IMR-90 (cell line): ENCODE data around the gene RAB11FIP4. TPM values are rescaled to one million over a fixed set of nuclear protein-coding genes. Genes with fewer than 3 reads are reported as not detected.

ENCODE experiments used
- ATAC-seq: fragments of 200-7000 bp; cut with Tn5 transposase; 2 replicates; pipeline ENCODE4 v1.9.1; 2020; ENCODE audit warnings: low read depth, mild to moderate bottlenecking, moderate library complexity
- BruUV-seq: library from RNA; stranded (reverse); fragments of 400-500 nt; replicated peaks from 2 replicates; lab custom pipeline; 2021; lab: Mats Ljungman, UMichigan
- CTCF ChIA-PET: fragments of 300-600 bp; formaldehyde crosslinking; extraction: SDS; loops from one replicate; lab custom pipeline; 2021; ENCODE audit warnings: antibody characterized with exemption; lab: Yijun Ruan, JAX
- POLR2A ChIA-PET: fragments of 300-600 bp; sonication (Branson Sonifier 250); formaldehyde crosslinking; loops from one replicate; lab custom pipeline; 2022; ENCODE audit warnings: antibody characterized with exemption; ENCODE audit not compliant: unreplicated experiment; lab: Charles Lee
- DNase-seq: peaks from one replicate; pipeline ENCODE4 v3.0.0; 2013
- H2AFZ ChIP-seq: replicated peaks from 2 replicates; pipeline ENCODE3; 2013; ENCODE audit warnings: low read length, mild to moderate bottlenecking; ENCODE audit not compliant: poor library complexity
- H2AK5ac ChIP-seq: 2 replicates; pipeline ENCODE4 v1.6.1; 2013; ENCODE audit warnings: low read depth, low read length, inconsistent platforms
- H2AK9ac ChIP-seq: replicated peaks from 2 replicates; pipeline ENCODE3; 2013; ENCODE audit warnings: mild to moderate bottlenecking, low read depth, low read length, moderate library complexity; ENCODE audit not compliant: poor library complexity
- H2BK120ac ChIP-seq: 2 replicates; pipeline ENCODE4 v1.6.1; 2013; ENCODE audit warnings: low read depth, low read length, inconsistent platforms
- H2BK15ac ChIP-seq: 3 replicates; pipeline ENCODE4 v1.6.1; 2013; ENCODE audit warnings: low read depth, low read length, inconsistent platforms
- H2BK20ac ChIP-seq: 2 replicates; pipeline ENCODE4 v1.6.1; 2013; ENCODE audit warnings: low read depth, mild to moderate bottlenecking, inconsistent platforms, low read length, moderate library complexity
- H2BK5ac ChIP-seq: 2 replicates; pipeline ENCODE4 v1.6.1; 2013; ENCODE audit warnings: mild to moderate bottlenecking, low read depth, low read length, inconsistent platforms; ENCODE audit not compliant: poor library complexity, severe bottlenecking
- H3K14ac ChIP-seq: replicated peaks from 2 replicates; pipeline ENCODE4 v1.6.1; 2013; ENCODE audit warnings: low read depth, low read length, inconsistent platforms
- H3K18ac ChIP-seq: 2 replicates; pipeline ENCODE4 v1.6.1; 2013; ENCODE audit warnings: low read depth, low read length, control low read depth
- H3K23ac ChIP-seq: 2 replicates; pipeline ENCODE4 v1.6.1; 2013; ENCODE audit warnings: low read depth, low read length, inconsistent platforms
- H3K27ac ChIP-seq: 2 replicates; pipeline ENCODE4 v1.5.1; 2013; ENCODE audit warnings: mild to moderate bottlenecking, control low read depth, low read length; ENCODE audit not compliant: insufficient read depth
- H3K27me3 ChIP-seq: 2 replicates; pipeline ENCODE4 v1.6.1; 2013; ENCODE audit warnings: low read length; ENCODE audit not compliant: control insufficient read depth, insufficient read depth
- H3K36me3 ChIP-seq: 2 replicates; pipeline ENCODE4 v1.6.1; 2013; ENCODE audit warnings: low read length, mixed read lengths; ENCODE audit not compliant: control insufficient read depth, insufficient read depth
- H3K4ac ChIP-seq: 2 replicates; pipeline ENCODE4 v1.6.1; 2013; ENCODE audit warnings: low read depth, low read length, inconsistent platforms
- H3K4me1 ChIP-seq: 2 replicates; pipeline ENCODE4 v1.6.1; 2013; ENCODE audit warnings: low read length, mixed read lengths; ENCODE audit not compliant: control insufficient read depth, insufficient read depth
- H3K4me2 ChIP-seq: 2 replicates; pipeline ENCODE4 v1.6.1; 2013; ENCODE audit warnings: low read depth, mild to moderate bottlenecking, control low read depth, low read length, moderate library complexity
- H3K4me3 ChIP-seq: 2 replicates; pipeline ENCODE4 v1.5.1; 2013; ENCODE audit warnings: low read depth, mild to moderate bottlenecking, control low read depth, low read length, moderate library complexity; ENCODE audit not compliant: insufficient read depth
- H3K56ac ChIP-seq: 2 replicates; pipeline ENCODE4 v1.6.1; 2013; ENCODE audit warnings: low read length, inconsistent platforms; ENCODE audit not compliant: insufficient read depth; ENCODE audit errors: extremely low read depth
- H3K79me1 ChIP-seq, 2 experiments: 2 replicates each; pipeline ENCODE4 v1.6.1; 2013; ENCODE audit warnings: low read length in 2 of 2, inconsistent platforms in 1 of 2, low read depth in 1 of 2
- H3K9ac ChIP-seq: 2 replicates; pipeline ENCODE4 v1.6.1; 2013; ENCODE audit warnings: low read depth, low read length, control low read depth
- H3K9me1 ChIP-seq: 2 replicates; pipeline ENCODE4 v1.6.1; 2013; ENCODE audit warnings: low read length, inconsistent platforms; ENCODE audit not compliant: insufficient read depth
- H3K9me3 ChIP-seq: 2 replicates; pipeline ENCODE4 v1.6.1; 2013; ENCODE audit warnings: low read length; ENCODE audit not compliant: control insufficient read depth, insufficient read depth
- H4K20me1 ChIP-seq: 2 replicates; pipeline ENCODE4 v1.6.1; 2013; ENCODE audit warnings: low read length, inconsistent platforms; ENCODE audit not compliant: insufficient read depth
- H4K5ac ChIP-seq: 2 replicates; pipeline ENCODE4 v1.6.1; 2013; ENCODE audit warnings: mild to moderate bottlenecking, low read depth, low read length, control low read depth
- H4K8ac ChIP-seq, 2 experiments: 2 replicates each; pipeline ENCODE4 v1.6.1; 2013; ENCODE audit warnings: low read depth in 2 of 2, low read length in 2 of 2, control low read depth in 1 of 2, inconsistent platforms in 1 of 2
- H4K91ac ChIP-seq: 2 replicates; pipeline ENCODE4 v1.6.1; 2013; ENCODE audit warnings: low read depth, low read length, inconsistent platforms; ENCODE audit not compliant: insufficient read depth
- BHLHE40 ChIP-seq: fragments of 150-350 bp; IDR thresholded peaks from 2 replicates; pipeline ENCODE4 v1.6.1; 2016; ENCODE audit warnings: mild to moderate bottlenecking, low read depth, low read length
- CEBPB ChIP-seq: IDR thresholded peaks from 2 replicates; pipeline ENCODE4 v1.6.1; 2012; ENCODE audit warnings: low read depth, low read length, improper control_type of control experiment
- CHD1 ChIP-seq: IDR thresholded peaks from 2 replicates; pipeline ENCODE4 v1.6.1; 2012; ENCODE audit warnings: low read depth, low read length, improper control_type of control experiment
- CTCF ChIP-seq: conservative IDR thresholded peaks from 2 replicates; pipeline ENCODE4 v1.5.1; 2012; ENCODE audit warnings: mild to moderate bottlenecking, low read depth, low read length, improper control_type of control experiment
- FOS ChIP-seq: fragments of 150-350 bp; IDR thresholded peaks from 2 replicates; pipeline ENCODE4 v1.6.1; 2016; ENCODE audit warnings: low read depth, low read length
- MAFK ChIP-seq: IDR thresholded peaks from 2 replicates; pipeline ENCODE4 v1.6.1; 2012; ENCODE audit warnings: low read depth, low read length, improper control_type of control experiment
- MAZ ChIP-seq: IDR thresholded peaks from 2 replicates; pipeline ENCODE4 v1.6.1; 2012; ENCODE audit warnings: low read depth, mild to moderate bottlenecking, low read length, improper control_type of control experiment, moderate library complexity, borderline replicate concordance
- MXI1 ChIP-seq: IDR thresholded peaks from 2 replicates; pipeline ENCODE4 v1.6.1; 2012; ENCODE audit warnings: low read depth, mild to moderate bottlenecking, low read length, moderate library complexity, borderline replicate concordance
- NFE2L2 ChIP-seq: fragments of 150-350 bp; IDR thresholded peaks from 2 replicates; pipeline ENCODE4 v1.6.1; 2016; ENCODE audit warnings: low read depth, mild to moderate bottlenecking, low read length
- POLR2A ChIP-seq: IDR thresholded peaks from 2 replicates; pipeline ENCODE4 v1.6.1; 2012; ENCODE audit warnings: mild to moderate bottlenecking, low read depth, low read length
- RAD21 ChIP-seq: IDR thresholded peaks from 2 replicates; pipeline ENCODE4 v1.6.1; 2012; ENCODE audit warnings: low read length, improper control_type of control experiment
- RCOR1 ChIP-seq: IDR thresholded peaks from 2 replicates; pipeline ENCODE4 v1.6.1; 2012; ENCODE audit warnings: mild to moderate bottlenecking, low read length, improper control_type of control experiment; ENCODE audit not compliant: insufficient replicate concordance
- RFX5 ChIP-seq: IDR thresholded peaks from 2 replicates; pipeline ENCODE4 v1.8.0; 2012; ENCODE audit warnings: low read depth, mild to moderate bottlenecking, low read length, moderate library complexity
- SMC3 ChIP-seq: fragments of 150-350 bp; IDR thresholded peaks from 2 replicates; pipeline ENCODE4 v1.6.1; 2016; ENCODE audit warnings: low read depth, mild to moderate bottlenecking, antibody characterized with exemption, low read length, moderate library complexity
- WGBS, 2 experiments: methylation state at CpG; one replicate each; pipeline versions ENCODE4 v1.1.5 to v1.1.7; 2013; ENCODE audit warnings: missing lambda C conversion rate in 2 of 2; ENCODE audit not compliant: insufficient read length in 1 of 2; ENCODE audit errors: extremely low coverage in 2 of 2; 5-methylcytosine and 5-hydroxymethylcytosine counted together
- dilution Hi-C: fragments of 300-500 bp; cut with HindIII; formaldehyde crosslinking; loops from one replicate; pipeline ENCODE4 v1.14.3; 2018; ENCODE audit warnings: low sequenced_read_pairs; ENCODE audit not compliant: unreplicated experiment
- in situ Hi-C: fragments of 300-500 bp; cut with MboI; formaldehyde crosslinking; loops from 3 replicates; pipeline ENCODE4 v1.14.3; 2019; ENCODE audit warnings: low sequenced_read_pairs, inconsistent platforms, mixed read lengths
- intact Hi-C: fragments of 100-400 bp; cut with micrococcal nuclease; formaldehyde crosslinking; loops from 2 replicates; pipeline ENCODE4 v1.10.0; 2022
- polyA plus RNA-seq, 3 experiments: library from polyadenylated mRNA; depleted of rRNA; stranded (reverse); fragments of >200 nt; gene quantifications; 2 replicates each; pipeline ENCODE4 v1.2.3, GENCODE V29; 2012; ENCODE audit warnings: low replicate concordance in 1 of 3
- total RNA-seq: library from RNA; depleted of rRNA; stranded (reverse); fragments of >200 nt; gene quantifications from 2 replicates; pipeline ENCODE4 v1.2.3, GENCODE V29; 2012
- TF ChIP-seq, protein P1 (sequence below): fragments of 150-350 bp; IDR thresholded peaks from 2 replicates; pipeline ENCODE4 v1.6.1; 2016; ENCODE audit warnings: low read depth, mild to moderate bottlenecking, low read length, moderate library complexity, borderline replicate concordance

The RAB11FIP4 gene
- total and polyA plus RNA-seq, 2 of the 4 experiments (the other 2 are of a cell fraction), result 0.68 to 1.1 TPM

DNA sequence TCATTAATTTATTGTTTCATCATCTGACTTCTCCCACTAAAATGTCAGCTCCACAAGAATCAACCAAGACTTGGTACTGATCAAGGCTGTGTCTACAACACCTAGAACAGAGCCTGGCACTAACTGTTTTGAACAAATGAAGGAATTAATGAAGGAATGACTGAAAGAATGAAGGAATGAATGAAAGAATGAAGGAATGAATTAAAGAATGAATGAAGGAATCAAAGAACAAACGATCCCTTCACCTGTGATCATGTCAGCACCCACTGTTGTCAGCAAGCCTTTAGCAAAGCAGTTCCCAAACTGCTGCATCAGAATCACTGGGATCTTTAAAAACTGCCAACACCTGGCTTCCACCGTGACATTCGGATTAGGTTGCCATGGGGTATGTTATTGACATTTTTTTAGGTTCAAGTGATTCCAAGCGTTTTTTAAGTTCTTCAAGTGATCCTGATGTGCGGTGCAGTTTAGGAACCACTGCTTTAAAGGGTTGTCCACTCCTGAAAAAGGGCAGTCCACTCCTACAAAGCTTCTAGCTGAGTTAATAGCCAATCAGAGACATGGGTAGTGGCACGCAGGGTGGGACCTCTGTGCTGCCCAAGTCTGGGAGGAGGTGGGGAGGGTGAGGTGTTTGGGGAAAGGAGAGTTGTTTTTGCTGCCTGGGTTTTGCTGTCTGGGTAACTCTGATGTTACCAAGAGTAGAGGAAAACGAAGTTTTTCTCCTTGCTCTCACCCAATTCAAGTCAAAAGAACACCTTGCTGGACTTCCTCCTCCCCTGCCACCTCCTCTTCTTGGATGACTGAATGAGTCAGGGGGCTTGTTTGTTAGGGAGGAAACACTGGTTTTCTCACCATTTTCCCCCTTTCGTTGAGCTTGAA is 89.7 kb downstream of the RAB11FIP4 start (continued):
- no peak for TF ChIP-seq CHD1
- TF ChIP-seq POLR2A, result no peak

DNA sequence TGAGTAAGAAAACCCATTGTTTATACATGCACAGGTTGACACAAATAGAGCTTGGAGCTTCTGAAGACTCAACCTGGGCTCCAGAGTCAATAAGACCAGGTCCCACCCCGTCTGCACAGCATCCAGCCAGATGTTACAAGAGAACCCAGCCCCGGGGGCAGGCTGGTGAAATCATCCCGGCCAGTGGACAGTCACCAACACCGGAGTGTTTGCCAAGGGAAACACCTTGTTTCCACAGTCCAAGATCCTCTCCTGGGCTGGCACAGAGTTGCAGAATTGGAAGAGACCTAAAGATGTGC is 90.3 kb downstream of the RAB11FIP4 start:
- no peak overlapping the region for H4K5ac ChIP-seq
- no peak overlapping the region for H3K4me2 ChIP-seq
- no peak overlapping the region for H3K18ac ChIP-seq
- H2AK9ac ChIP-seq, result no peak overlapping the region
- H3K4me1 ChIP-seq, result no peaks in the 10 kb centered on the region
- H3K9me3 ChIP-seq, result no peaks in the 10 kb centered on the region
- no peaks in the 10 kb centered on the region for H4K20me1 ChIP-seq
- no peak overlapping the region for H3K9ac ChIP-seq
- peak overlapping the region; percentile 15 for H2AFZ ChIP-seq
- no peak overlapping the region for H4K91ac ChIP-seq
- no peak overlapping the region for H3K27ac ChIP-seq
- H3K4me3 ChIP-seq, result no peak overlapping the region
- H3K27me3 ChIP-seq, result peaks cover 71% of the 10 kb centered on the region
- no peak for ATAC-seq
- no peak overlapping the region for H2AK5ac ChIP-seq
- dilution Hi-C loops (no loop called here), in situ Hi-C loops (no loop called here), intact Hi-C loops (no loop called here)
- H3K4ac ChIP-seq, result no peak overlapping the region
- no peak for DNase-seq
- POLR2A ChIA-PET, result no interaction called here
- no peak overlapping the region for H4K8ac ChIP-seq
- H2BK120ac ChIP-seq, result no peak overlapping the region
- no peaks in the 10 kb centered on the region for H3K79me1 ChIP-seq
- H2BK20ac ChIP-seq, result no peak overlapping the region
- no peak overlapping the region for H2BK5ac ChIP-seq
- BruUV-seq, result no TSS peak
- H3K23ac ChIP-seq, result no peak overlapping the region
- H3K9me1 ChIP-seq, result no peaks in the 10 kb centered on the region
- no peaks in the 10 kb centered on the region for H3K36me3 ChIP-seq
- CTCF ChIA-PET, result interaction anchor here (0.7 kb wide), 1 partner anchor 12 kb away, joined by 3 read pairs; no protein-coding TSS in a partner anchor
- 51% methylated on average over 2 of the region's 4 CpGs; no CpG with 5 or more reads in 1 of the 2 experiments for WGBS, 2 experiments
- no peak overlapping the region for H3K14ac ChIP-seq
- no peak overlapping the region for H2BK15ac ChIP-seq
- no peak overlapping the region for H3K56ac ChIP-seq
- TF ChIP-seq RCOR1 (no peak), NFE2L2 (no peak), MXI1 (no peak), RAD21 (no peak), CTCF (no peak), BHLHE40 (no peak), MAFK (no peak), MAZ (no peak), CEBPB (no peak), POLR2A (no peak), FOS (no peak), SMC3 (no peak), CHD1 (no peak), RFX5 (no peak)
- TF ChIP-seq, protein P1, sequence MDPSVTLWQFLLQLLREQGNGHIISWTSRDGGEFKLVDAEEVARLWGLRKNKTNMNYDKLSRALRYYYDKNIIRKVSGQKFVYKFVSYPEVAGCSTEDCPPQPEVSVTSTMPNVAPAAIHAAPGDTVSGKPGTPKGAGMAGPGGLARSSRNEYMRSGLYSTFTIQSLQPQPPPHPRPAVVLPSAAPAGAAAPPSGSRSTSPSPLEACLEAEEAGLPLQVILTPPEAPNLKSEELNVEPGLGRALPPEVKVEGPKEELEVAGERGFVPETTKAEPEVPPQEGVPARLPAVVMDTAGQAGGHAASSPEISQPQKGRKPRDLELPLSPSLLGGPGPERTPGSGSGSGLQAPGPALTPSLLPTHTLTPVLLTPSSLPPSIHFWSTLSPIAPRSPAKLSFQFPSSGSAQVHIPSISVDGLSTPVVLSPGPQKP, result no peak
